Ovary (tissue), 9 donors: Measurements from ENCODE around the gene RAMACL. TPM values are rescaled to one million over a fixed set of nuclear protein-coding genes. Genes with fewer than 3 reads are reported as not detected.

ENCODE experiments used
- DNase-seq, 5 donors: peaks; one replicate each; pipeline ENCODE4 v3.0.0-alpha.2; 2019 to 2020
- H3K27ac ChIP-seq, 2 donors: fragments of 200-600 bp; one replicate each; pipeline versions ENCODE4 v1.5.1 to v1.8.0; 2019 to 2022
- H3K27me3 ChIP-seq: fragments of 200-600 bp; one replicate; pipeline ENCODE4 v1.8.0; 2022
- H3K36me3 ChIP-seq: fragments of 200-600 bp; sonication (generic); one replicate; pipeline ENCODE4 v1.5.1; 2019
- H3K4me1 ChIP-seq: one replicate; pipeline ENCODE4 v1.8.1; 2013; ENCODE audit warnings: mild to moderate bottlenecking, moderate library complexity; ENCODE audit not compliant: insufficient read depth
- H3K4me3 ChIP-seq: fragments of 200-600 bp; sonication (generic); one replicate; pipeline ENCODE4 v1.5.1; 2017
- H3K9me3 ChIP-seq, 2 donors: fragments of 200-600 bp in 1 of 2; sonication (generic) in 1 of 2; one replicate each; pipeline versions ENCODE4 v1.5.1 to v1.8.1; 2013 to 2019; ENCODE audit warnings: mild to moderate bottlenecking in 1 of 2, moderate library complexity in 1 of 2
- CTCF ChIP-seq, 3 donors: fragments of 450-650 bp in 2 of 3; fragments of 200-600 bp in 1 of 3; IDR thresholded peaks; one replicate each; pipeline versions ENCODE4 v1.5.1 to v1.8.0; 2016 to 2022; ENCODE audit warnings: antibody characterized with exemption in 3 of 3, mild to moderate bottlenecking in 1 of 3
- EP300 ChIP-seq: sonication (generic); formaldehyde crosslinking; IDR thresholded peaks from one replicate; pipeline ENCODE4 v1.6.1; 2017; ENCODE audit warnings: antibody characterized with exemption
- POLR2A ChIP-seq: fragments of 450-650 bp; IDR thresholded peaks from one replicate; pipeline ENCODE4 v1.6.1; 2017; ENCODE audit warnings: antibody characterized with exemption, mild to moderate bottlenecking, moderate library complexity
- WGBS, 3 donors: extraction: QIAGEN DNeasy Blood & Tissue Kit in 1 of 3; methylation state at CpG; one replicate each; pipeline versions ENCODE4 v1.1.5 to v1.1.7; 2013 to 2017; 5-methylcytosine and 5-hydroxymethylcytosine counted together
- intact Hi-C, 4 donors: fragments of 100-400 bp; cut with DNase I; formaldehyde crosslinking; loops; one replicate each; pipeline versions ENCODE4 v1.11.0 to v1.15.1; 2022 to 2023
- polyA plus RNA-seq, 2 donors: library from polyadenylated mRNA; stranded (reverse); fragments of 200-250 nt in 1 of 2; fragments of 350-450 nt in 1 of 2; fragmentation: Illumina TruSeq in 1 of 2; extraction: RNeasy Lipid Tissue Mini Kit (QIAGEN cat#74804) in 1 of 2; gene quantifications; one replicate each; pipeline ENCODE4 v1.2.3, GENCODE V29; 2013 to 2014
- total RNA-seq, 7 donors: library from RNA; depleted of rRNA in 2 of 7; stranded (reverse); fragments of >200 nt in 2 of 7; fragmentation: NEBNext Ultra II Directional in 3 of 7; extraction: Animal tissue kit (Norgen Biotek cat#: 25700) in 3 of 7; gene quantifications; one replicate each; pipeline versions ENCODE4 v1.1.0 to v1.2.4, GENCODE V29; 2016 to 2023
- donor health status: DM: no; HTN: no; CAD: no; lungs with moderate emphysema.
- donor health status: DM: no; HTN: no; CAD: no.
- donor health status: Bipolar disorder and iron deficiency.
- donor health status: DM: yes; HTN: yes; CAD: no.
- donor health status: DM: no; HTN: no; CAD: no.
- donor health status: DM: yes; HTN: yes; CAD: no.

The RAMACL gene
- total and polyA plus RNA-seq, 9 donors = 0.16 to 6.4 (median 1.3) TPM

- no peak overlapping the region for H3K27ac ChIP-seq
- H3K4me1 ChIP-seq = peaks cover 4% of the 10 kb centered on the region
- DNase-seq = no peak
- H3K4me3 ChIP-seq = no peak overlapping the region
- TF ChIP-seq POLR2A (no peak), EP300 (no peak), CTCF (IDR thresholded peaks at IDR 0.05) (no peak)
- no peaks in the 10 kb centered on the region for H3K27me3 ChIP-seq
- WGBS, 3 donors = 90 to 98% (median 96%) methylated on average over 6 of the region's 6 CpGs
- no peaks in the 10 kb centered on the region for H3K36me3 ChIP-seq
- no peaks in the 10 kb centered on the region for H3K9me3 ChIP-seq
- intact Hi-C loops = no loop called here
Measured at GRCh38 chr6:166604911-166605310, 18.4 kb upstream of the RAMACL start.

- Histone ChIP-seq H3K27me3 (no peaks in the 10 kb centered on the region), H3K9me3 (no peaks in the 10 kb centered on the region), H3K4me3 (no peak overlapping the region), H3K4me1 (peaks cover 3% of the 10 kb centered on the region), H3K36me3 (no peaks in the 10 kb centered on the region), H3K27ac (no peak overlapping the region)
- intact Hi-C loops = no loop called here
- 94 to 97% (median 96%) methylated on average over 9 of the region's 9 CpGs for WGBS, 3 donors
- TF ChIP-seq EP300 (no peak), CTCF (IDR thresholded peaks at IDR 0.05) (no peak), POLR2A (no peak)
- DNase-seq = no peak
Measured at GRCh38 chr6:166604328-166604727, 17.9 kb upstream of the RAMACL start.

GRCh38 chr6:166603043-166603690, 16.7 kb upstream of the RAMACL start:
- Histone ChIP-seq H3K27ac (no peak overlapping the region), H3K27me3 (no peaks in the 10 kb centered on the region), H3K4me1 (peaks cover 1% of the 10 kb centered on the region), H3K9me3 (no peaks in the 10 kb centered on the region), H3K36me3 (no peaks in the 10 kb centered on the region), H3K4me3 (no peak overlapping the region)
- intact Hi-C loops = no loop called here
- TF ChIP-seq POLR2A (no peak), CTCF (IDR thresholded peaks at IDR 0.05) (no peak), EP300 (no peak)
- 92 to 96% (median 96%) methylated on average over 14 of the region's 14 CpGs for WGBS, 3 donors
- DNase-seq = no peak

- no peaks in the 10 kb centered on the region for H3K4me1 ChIP-seq
- H3K36me3 ChIP-seq = no peaks in the 10 kb centered on the region
- TF ChIP-seq POLR2A (no peak), CTCF (IDR thresholded peaks at IDR 0.05) (no peak), EP300 (no peak)
- no peak overlapping the region for H3K4me3 ChIP-seq
- H3K27me3 ChIP-seq = no peaks in the 10 kb centered on the region
- WGBS, 3 donors = 96 to 97% (median 96%) methylated on average over 10 of the region's 10 CpGs
- intact Hi-C loops = no loop called here
- DNase-seq = peak in 1 of 5 donors; percentile 4
- no peak overlapping the region for H3K27ac ChIP-seq
- no peaks in the 10 kb centered on the region for H3K9me3 ChIP-seq
Measured at GRCh38 chr6:166601956-166602355, 15.5 kb upstream of the RAMACL start.
